Right forelimb (tissue), 1 donor: ENCODE measurements around the gene RAD51B.

ENCODE experiments used
- DNase-seq: peaks from one replicate; pipeline ENCODE4 v3.0.0-alpha.2; 2018

Gene RAD51B

GRCh38 chr14:68655021-68655831 is 835.6 kb downstream of the RAD51B start:
- DNase-seq = peak; percentile 74

GRCh38 chr14:68655911-68656316 is 836.3 kb downstream of the RAD51B start:
- peak; percentile 42 for DNase-seq

- DNase-seq = peak; percentile 31
Observed at GRCh38 chr14:68656452-68656851, 836.9 kb downstream of the RAD51B start.

GRCh38 chr14:68657300-68658028 is 837.9 kb downstream of the RAD51B start:
- DNase-seq = peak; percentile 29

- peak; percentile 39 for DNase-seq
Observed at GRCh38 chr14:68658029-68658509, 838.5 kb downstream of the RAD51B start.

GRCh38 chr14:68658943-68659931 is 839.7 kb downstream of the RAD51B start:
- peak; percentile 60 for DNase-seq

GRCh38 chr14:68660495-68660894 is 840.9 kb downstream of the RAD51B start:
- peak; percentile 31 for DNase-seq

- DNase-seq = peak; percentile 34
Observed at GRCh38 chr14:68661226-68662225, 841.9 kb downstream of the RAD51B start.

- DNase-seq = peak; percentile 41
Observed at GRCh38 chr14:68662392-68662791, 842.8 kb downstream of the RAD51B start.

GRCh38 chr14:68662826-68663225 is 843.2 kb downstream of the RAD51B start:
- DNase-seq = peak; percentile 6

- DNase-seq = no peak
Observed at GRCh38 chr14:68663385-68664076, 844.0 kb downstream of the RAD51B start.

GRCh38 chr14:68664225-68664681 is 844.7 kb downstream of the RAD51B start:
- peak; percentile 12 for DNase-seq

- DNase-seq = peak; percentile 41
Observed at GRCh38 chr14:68665131-68665530, 845.6 kb downstream of the RAD51B start.

- peak; percentile 2 for DNase-seq
Observed at GRCh38 chr14:68665792-68666204, 846.2 kb downstream of the RAD51B start.

- peak; percentile 4 for DNase-seq
Observed at GRCh38 chr14:68666236-68666635, 846.7 kb downstream of the RAD51B start.

- peak; percentile 20 for DNase-seq
Observed at GRCh38 chr14:68666899-68667298, 847.3 kb downstream of the RAD51B start.

GRCh38 chr14:68667313-68667791 is 847.8 kb downstream of the RAD51B start:
- DNase-seq = no peak

- DNase-seq = peak; percentile 5
Observed at GRCh38 chr14:68668028-68668427, 848.4 kb downstream of the RAD51B start.

GRCh38 chr14:68668531-68668930 is 849.0 kb downstream of the RAD51B start:
- peak; percentile 37 for DNase-seq

GRCh38 chr14:68669111-68669511 is 849.5 kb downstream of the RAD51B start:
- DNase-seq = peak; percentile 38
